CD4-positive, alpha-beta T cell treated with Interleukin-10 for 1 hour (primary cell): ENCODE results near the gene TTC6.

Experiments used
- DNase-seq: peaks from one replicate; pipeline ENCODE4 v3.0.0-alpha.2; 2020

TTC6 gene

GRCh38 chr14:37586797-37587130 lies 8.7 kb upstream of the TTC6 start:
- no peak for DNase-seq

DNA sequence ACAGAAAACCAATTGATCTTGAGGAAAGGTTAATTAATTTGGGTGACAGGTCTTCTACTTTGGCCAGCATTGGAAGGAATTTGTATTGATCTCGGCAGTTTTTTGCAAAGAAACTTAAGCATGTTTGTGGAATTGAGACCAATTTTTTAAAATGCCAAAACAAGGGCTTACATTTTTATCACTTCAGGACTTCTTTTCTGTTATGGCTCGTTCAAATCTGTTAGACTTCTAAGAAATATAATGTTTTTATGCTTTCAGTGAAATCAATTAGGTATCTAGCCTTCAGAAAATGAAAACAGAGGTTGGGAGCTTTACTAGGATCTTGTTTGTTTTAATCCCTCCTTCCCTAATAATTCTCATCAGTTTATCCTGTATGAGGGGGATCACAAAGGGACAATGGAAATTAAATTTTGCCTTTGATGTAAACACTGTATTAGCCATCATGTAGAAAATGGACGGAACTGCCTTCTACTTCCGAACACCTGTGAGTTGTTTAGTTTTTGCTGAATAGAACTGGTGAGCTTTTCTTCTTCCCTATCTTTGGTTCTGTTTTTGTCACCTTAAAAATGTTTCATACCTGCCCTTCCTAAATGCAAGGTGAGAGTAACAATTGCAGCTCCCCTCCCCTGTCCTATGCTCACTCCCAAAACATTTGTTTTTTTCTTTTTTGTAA lies 8.2 kb upstream of the TTC6 start:
- no peak for DNase-seq

DNA sequence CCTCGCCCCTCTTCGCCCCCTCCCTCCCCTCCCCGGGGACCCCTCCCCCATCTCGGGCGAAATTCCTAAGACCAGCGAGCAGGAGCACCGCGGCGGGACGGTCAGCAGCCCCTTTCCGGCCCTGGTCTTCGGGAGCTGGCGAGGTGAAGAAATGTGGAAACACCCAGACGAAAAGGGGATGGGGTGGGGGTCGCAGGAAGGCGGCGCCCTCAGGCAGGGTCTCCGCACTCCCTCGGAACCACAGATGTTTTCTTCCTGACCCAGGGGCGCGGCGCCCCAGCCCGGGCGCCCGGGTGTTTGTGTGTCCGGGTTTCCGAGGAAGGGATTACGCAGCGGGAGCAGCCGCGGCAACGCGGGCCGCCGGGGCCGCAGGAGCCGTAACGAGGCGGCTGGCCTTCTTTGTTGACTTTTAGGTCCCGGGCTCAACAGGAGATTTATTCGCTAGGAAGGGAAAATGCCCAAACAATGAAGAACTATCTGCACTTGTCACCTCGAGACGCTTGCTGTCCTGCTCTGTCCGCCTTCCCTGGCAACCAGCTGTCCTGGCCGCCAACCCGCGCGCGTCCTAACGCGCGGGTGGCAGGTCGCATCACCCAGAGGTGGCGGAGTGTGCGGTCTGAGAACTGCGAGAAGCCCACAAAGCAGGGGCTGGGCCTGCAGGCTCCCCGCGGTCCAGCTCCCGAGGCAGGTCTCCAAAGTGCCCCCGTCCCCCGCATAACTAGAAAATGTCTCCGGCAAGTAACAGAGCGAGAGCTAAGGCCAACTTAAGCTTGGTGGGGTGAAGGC lies 7.4 kb upstream of the TTC6 start:
- DNase-seq = no peak

DNA sequence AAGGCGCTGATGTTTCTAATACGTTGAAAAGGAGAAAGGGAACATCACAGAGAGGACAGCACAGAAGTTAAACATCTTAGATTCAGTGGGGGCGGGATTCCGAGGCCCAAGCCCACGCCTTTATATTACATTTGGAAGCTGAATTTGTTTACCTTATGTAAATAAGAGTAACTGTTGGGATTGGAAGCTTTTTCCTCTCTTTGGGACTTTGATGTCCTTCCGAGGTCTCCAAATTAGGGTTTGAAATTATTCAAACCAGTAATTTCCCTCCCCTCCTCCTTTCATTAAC lies 6.8 kb upstream of the TTC6 start:
- no peak for DNase-seq

DNA sequence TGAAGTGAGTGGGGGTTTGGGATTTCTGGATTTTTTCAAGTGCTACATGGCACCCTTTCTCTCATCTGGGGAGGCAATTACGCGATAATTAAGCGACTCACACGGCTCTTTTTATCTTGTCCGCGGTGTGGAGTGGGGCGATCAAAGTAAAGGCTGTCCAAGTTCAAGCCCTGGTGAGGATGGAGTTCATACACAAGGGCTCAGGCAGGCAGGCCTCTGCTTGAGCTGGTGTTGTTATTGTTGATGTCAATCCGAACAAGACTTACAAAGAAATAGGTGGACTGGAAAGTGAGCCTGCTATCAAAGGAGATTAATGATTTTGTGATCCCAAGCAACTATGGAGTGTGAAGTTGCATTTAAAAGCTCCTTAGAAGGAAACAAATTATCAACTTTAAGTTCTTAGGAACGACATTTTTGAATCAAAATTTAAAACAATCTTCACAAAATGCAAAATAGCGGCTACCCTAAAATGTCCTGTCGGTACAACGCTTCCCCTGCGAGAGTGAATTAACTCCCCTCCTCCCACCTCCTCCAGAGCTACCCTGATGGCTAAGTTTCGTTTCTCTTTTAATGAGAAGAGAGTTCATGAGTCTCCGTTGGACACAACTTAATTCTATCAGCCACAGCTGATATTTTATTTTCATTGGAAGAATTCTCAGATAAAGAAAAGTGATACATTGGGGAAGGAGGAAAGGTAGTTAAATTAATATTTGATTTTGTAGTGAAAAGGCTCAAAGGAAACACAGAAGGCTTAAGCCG lies 6.3 kb upstream of the TTC6 start:
- DNase-seq = no peak

GRCh38 chr14:37589715-37590427 lies 5.6 kb upstream of the TTC6 start:
- no peak for DNase-seq

- no peak for DNase-seq
Measured at GRCh38 chr14:37590428-37591139, 4.8 kb upstream of the TTC6 start.

DNA sequence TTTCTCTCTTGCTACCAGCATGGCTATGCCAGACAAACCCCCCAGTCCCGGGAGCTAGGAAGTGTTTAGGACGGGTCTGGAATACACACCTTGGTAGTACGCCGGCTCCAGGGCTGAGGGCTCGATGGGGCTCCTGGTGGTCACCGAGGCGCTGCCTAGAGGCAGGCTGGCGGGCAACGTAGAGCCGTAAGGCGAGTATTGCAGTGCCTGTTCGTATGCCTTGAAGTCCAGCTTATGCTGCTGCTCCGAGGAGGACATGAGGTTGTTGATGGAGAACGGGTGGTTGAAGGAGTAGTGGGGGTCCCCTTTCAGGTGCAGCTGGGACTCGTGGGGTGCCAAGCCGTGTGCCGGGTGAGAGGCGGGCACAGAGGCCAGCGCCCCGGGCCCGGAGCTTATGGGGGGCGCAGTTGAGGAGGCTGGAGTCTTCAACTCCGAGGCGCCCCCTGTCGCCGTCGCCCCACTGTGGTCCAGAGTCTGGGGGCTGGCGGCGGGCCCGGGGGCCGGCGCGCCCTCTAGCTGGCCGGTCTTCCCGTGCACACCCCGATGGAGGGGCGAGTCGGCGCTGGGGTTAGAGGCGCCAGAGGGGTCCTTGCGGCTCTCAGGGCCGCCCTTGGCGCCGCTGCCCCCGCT lies 4.0 kb upstream of the TTC6 start:
- no peak for DNase-seq

DNA sequence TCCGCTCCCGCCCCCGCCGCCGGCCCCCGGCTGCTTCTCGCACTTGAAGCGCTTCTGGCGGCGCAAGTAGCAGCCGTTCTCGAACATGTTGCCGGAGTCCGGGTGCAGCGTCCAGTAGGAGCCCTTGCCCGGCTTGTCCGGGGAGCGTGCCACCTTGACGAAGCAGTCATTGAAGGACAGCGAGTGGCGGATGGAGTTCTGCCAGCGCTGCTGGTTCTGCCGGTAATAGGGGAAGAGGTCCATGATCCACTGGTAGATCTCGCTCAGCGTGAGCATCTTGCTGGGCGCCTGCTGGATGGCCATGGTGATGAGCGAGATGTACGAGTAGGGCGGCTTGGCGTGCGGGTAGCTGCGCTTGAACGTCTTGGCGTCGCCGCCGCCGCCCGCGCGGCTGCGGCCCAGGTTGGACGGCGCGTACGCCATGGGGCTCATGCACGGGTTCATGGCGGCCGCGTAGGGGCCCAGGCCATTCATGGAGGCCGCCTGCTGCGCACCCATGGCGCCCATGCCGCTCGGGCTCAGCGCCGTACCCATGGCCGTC lies 3.4 kb upstream of the TTC6 start:
- no peak for DNase-seq

- DNase-seq = no peak
Measured at GRCh38 chr14:37592482-37593408, 2.7 kb upstream of the TTC6 start.

- no peak for DNase-seq
Measured at GRCh38 chr14:37593511-37594237, 1.8 kb upstream of the TTC6 start.

DNA sequence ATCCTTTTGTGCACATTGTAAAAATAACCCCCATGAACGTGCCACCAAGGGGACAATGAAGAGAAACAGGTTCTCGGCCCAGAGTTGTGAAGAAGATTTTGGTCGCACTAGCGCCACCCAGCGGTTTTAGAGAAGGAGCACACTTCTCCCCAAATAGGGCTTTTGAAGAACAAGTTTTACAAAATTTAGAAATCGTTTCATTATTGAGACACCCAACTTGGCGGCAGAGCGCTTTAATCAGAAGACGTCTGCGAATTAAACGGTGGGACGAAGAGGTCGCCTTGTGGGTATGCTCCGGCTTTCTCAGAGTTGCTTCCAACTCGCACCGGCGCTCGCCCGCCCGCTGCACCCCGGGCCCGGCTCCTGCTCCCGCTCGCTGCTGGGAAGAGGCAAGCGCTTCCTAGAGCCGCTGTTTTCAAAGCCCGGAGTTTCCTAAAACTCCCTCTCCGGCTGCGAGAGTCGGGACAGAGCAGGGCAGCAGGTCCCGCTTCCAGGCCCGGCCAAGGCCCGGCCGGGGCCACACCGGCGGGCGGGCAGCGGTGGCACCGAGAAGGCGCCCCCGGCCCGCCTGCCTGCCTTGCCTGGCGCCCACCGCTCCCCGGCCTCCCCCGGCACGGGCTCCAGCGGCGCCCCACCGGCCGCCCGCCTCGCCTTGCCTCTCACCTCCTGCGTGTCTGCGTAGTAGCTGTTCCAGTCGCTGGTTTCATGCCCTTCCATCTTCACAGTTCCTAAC lies 1.0 kb upstream of the TTC6 start:
- DNase-seq = peak; percentile 17

DNA sequence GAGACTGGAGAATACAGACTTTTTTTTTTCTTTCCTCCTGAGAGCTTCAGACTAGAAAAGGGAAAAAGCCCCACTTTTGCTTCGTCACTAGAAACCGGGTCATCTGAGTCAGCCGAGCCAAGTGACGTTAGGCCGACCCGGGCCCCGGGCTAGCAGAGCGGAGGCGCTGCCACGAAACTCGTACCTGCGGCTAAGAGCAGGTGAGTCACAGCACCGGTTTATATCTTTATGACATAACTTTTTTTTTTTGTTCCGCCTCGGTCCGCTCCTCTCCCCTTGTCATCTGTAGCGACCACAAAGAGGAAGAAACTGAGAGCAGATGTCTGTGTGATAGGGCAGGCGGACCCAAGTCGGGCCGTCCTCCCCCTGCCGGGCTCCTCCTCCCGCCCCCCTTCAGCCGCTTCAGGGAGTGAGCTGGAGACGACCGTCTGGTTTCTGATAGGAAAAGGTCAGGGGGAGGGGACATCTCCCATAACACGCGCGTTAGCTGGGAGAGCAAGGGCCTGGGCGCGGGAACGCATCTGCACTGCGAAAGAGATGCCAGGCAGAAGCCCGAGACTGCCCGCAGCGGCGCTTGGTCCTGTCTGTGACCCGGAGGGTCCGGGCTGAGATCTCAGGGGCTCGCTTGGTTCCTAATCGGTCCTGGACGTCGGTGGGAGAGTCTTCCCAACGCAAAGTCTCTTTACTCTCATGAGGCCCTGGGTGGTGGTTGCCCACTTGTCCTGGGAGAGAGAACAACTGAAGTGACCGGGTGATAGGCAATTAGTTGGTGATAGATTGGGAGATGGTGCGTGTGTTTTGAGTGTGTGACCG lies 586 bp downstream of the TTC6 start:
- DNase-seq = peak; percentile 18

DNA sequence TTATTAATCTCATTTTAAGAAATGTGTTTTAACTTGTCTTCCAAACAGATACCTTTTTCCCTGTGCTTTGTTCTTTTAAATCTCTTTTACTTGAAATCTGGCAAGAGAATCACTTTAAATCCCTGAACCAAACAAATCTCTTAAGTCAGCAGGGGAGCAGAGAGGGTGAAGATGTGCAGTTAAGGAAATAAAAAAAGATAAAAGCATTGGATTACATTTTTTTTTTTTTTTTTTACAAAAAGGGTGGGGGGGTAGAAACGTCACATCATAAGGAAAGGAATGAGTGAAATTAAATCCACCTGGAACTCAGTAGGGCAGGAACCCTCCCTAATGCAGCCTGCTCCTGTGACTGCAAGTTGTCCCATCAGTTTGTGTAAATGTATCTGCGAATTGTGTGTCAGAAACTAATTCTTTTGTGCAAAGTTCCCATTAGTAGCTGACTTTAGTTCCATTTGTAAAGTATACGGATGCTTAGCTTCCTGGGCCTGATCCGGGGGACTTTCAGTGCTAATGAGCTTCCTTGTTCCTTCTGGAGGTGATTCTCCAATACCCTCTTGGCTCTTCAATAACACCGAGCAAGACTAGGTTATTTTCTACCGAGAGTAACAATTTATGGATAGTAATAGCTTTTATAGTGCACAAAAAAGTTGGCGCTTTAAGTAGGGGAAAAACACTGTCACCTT lies 1.5 kb downstream of the TTC6 start:
- no peak for DNase-seq

GRCh38 chr14:37597538-37597913 lies 2.1 kb downstream of the TTC6 start:
- no peak for DNase-seq

DNA sequence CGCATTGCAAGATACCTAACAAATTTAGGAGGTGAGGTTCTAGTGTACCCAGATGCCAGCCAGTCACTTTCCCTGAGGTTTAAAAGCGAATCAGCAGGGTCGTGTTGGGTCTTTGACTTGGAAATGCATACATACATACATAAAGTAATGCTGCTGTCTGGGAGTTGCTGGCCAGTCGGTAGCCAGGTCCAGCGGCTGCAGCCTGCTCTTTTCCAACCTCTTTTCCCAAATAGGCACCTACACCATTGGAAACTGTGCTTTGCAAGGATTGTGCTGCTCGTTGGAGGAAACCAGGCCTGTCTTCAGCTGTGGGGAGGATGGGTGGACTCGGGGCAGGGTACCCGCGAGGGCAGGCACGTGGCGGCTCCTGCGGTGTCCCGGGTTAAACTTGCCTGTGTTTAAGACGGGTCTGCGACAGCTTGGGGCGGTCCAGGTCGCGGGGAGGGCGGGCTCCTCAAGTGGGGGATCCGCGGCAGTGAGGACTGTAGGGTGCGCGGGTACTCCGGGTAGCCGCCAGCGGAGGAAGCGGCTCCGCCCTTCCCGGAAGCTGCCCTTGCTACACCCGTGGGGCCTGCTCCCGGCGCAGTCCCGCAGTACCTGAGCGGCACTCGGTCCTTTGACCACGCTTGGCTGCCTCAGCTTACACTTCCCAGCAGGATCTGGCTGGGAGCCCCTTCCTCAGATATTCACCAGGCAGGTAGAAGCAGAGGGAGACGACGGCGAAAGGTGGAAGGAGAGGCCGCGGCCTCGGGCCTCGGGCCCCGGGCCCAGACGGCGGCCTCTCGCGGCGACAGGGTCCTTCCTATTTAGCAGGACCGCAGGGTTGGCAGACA lies 2.7 kb downstream of the TTC6 start:
- no peak for DNase-seq
